GM13976 (cell line): ENCODE measurements around the gene MECR.

ENCODE experiments used
- DNase-seq: peaks from one replicate; pipeline ENCODE4 v3.0.0; 2012; ENCODE audit warnings: low spot score
- in situ Hi-C: fragments of 300-500 bp; cut with MboI; formaldehyde crosslinking; loops from one replicate; pipeline ENCODE4 v1.12.0; 2022; ENCODE audit warnings: low sequenced_read_pairs, mixed read lengths, inconsistent platforms; ENCODE audit not compliant: unreplicated experiment
- TF ChIP-seq, protein P1 (sequence below): IDR thresholded peaks from 2 replicates; pipeline ENCODE4 v1.5.1; 2012; ENCODE audit warnings: borderline replicate concordance, mild to moderate bottlenecking; ENCODE audit not compliant: insufficient read depth; ENCODE audit errors: extremely low read depth, missing control alignments, control extremely low read depth

Gene MECR

DNA sequence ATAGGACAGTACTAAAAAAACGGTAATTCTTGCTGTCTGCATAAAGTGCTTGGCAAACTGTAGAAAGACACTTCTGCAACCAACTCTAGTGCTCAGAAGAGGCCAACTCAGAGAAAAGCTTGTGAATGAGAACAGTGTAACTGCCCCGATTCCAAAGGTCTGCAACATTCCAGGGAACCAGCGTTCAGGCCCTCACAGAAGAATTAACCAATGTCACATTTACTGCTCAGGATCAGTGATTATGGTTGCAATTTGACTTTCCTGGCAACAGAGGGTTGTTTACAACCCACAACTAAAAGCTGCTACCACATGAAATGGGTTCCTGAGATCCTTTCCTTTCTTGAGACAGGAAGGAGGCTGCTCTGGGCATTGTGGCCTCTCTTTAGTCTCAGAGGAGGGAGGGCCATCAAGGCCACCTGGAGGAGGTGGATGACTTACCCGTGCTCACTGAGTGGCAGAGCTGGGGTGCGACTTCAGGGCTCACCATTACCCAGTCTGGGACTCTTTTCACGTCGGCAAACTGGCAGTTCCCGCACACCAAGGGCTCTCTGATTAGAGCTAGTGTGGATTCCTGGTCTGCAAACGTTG is 64.3 kb downstream of the MECR start:
- DNase-seq = no peak
- in situ Hi-C loops = no loop called here
- TF ChIP-seq, protein P1, sequence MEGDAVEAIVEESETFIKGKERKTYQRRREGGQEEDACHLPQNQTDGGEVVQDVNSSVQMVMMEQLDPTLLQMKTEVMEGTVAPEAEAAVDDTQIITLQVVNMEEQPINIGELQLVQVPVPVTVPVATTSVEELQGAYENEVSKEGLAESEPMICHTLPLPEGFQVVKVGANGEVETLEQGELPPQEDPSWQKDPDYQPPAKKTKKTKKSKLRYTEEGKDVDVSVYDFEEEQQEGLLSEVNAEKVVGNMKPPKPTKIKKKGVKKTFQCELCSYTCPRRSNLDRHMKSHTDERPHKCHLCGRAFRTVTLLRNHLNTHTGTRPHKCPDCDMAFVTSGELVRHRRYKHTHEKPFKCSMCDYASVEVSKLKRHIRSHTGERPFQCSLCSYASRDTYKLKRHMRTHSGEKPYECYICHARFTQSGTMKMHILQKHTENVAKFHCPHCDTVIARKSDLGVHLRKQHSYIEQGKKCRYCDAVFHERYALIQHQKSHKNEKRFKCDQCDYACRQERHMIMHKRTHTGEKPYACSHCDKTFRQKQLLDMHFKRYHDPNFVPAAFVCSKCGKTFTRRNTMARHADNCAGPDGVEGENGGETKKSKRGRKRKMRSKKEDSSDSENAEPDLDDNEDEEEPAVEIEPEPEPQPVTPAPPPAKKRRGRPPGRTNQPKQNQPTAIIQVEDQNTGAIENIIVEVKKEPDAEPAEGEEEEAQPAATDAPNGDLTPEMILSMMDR = no peak

DNA sequence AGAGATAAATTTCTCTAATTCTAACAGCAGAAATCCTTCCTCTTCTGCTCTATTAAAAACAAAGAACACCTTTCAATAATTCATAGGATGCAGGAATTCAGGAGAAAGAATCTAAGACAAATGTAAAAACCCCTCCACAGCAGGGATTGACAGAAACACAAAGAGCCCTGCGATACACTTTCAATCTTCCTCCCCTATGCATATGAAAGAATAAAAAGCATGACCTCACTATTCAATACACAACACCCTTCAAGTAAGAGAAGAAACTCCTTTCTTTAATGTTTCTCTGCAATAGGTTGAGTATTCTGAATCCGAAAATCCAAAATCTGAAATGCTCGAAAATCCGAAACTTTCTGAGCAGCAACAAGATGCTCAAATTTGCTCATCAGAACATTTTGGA is 66.1 kb downstream of the MECR start:
- TF ChIP-seq, protein P1 = no peak
- DNase-seq = no peak
- in situ Hi-C loops = no loop called here

DNA sequence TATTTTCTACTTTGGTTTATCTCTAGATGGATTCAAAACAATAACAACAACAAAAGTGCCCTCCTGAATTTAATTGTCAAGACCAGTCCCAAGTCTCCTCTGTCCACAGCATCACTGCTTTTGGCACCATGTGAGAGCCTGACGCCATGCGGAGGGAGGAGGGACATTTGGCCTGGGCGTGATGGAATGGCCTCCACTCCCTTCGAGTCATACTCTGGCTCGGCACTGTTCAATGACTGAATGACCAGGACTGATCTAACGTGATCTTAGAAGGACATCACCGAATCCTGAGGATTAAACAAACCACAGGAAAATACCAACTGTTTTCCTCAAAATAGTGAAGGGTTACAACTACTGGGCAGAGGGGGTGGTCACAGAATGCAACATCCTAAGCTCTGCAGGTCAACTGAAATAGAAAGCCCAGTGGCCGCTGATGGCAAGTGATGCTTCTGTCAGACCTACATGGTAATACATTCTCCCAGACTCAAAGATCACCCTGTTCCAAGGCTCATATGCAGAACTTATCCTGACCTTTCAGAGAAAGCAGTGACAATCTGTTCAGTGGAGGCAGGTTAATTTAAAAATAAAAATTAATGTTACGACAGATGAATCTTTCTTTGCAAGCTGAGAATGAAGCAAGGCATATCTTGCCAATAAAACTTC is 68.1 kb downstream of the MECR start:
- in situ Hi-C loops = no loop called here
- TF ChIP-seq, protein P1 = no peak
- no peak for DNase-seq

- in situ Hi-C loops = no loop called here
- TF ChIP-seq, protein P1 = no peak
- DNase-seq = no peak
These were observed 68.7 kb downstream of the MECR start for GRCh38 chr1:29162025-29162424.

GRCh38 chr1:29159773-29160172 is 71.0 kb downstream of the MECR start:
- DNase-seq = no peak
- in situ Hi-C loops = no loop called here
- TF ChIP-seq, protein P1 = no peak

GRCh38 chr1:29157269-29157601 is 73.5 kb downstream of the MECR start:
- in situ Hi-C loops = no loop called here
- DNase-seq = no peak

More at GRCh38 chr1:29157269-29157601, 73.5 kb downstream of the MECR start:
- TF ChIP-seq, protein P1 = no peak
